B cell (primary cell): ENCODE results near the gene ASPRV1. TPM values are rescaled to one million over a fixed set of nuclear protein-coding genes. Genes with fewer than 3 reads are reported as not detected.

Experiments used
- ATAC-seq: fragments of 200-7000 bp; cut with Tn5 transposase; one replicate; pipeline ENCODE4 v1.10.0; 2021; ENCODE audit warnings: low read depth, mild to moderate bottlenecking, moderate number of reproducible peaks, moderate library complexity
- CTCF ChIA-PET: fragments of 350-600 bp; sonication (Branson Sonifier 250); formaldehyde crosslinking; loops from one replicate; lab custom pipeline; 2021; ENCODE audit warnings: antibody characterized with exemption, inconsistent platforms; lab: Charles Lee
- POLR2A ChIA-PET: fragments of 350-600 bp; sonication (Branson Sonifier 250); formaldehyde crosslinking; loops from one replicate; lab custom pipeline; 2021; ENCODE audit warnings: antibody characterized with exemption; lab: Charles Lee
- DNase-seq: peaks from one replicate; pipeline ENCODE4 v3.0.0; 2013
- H2AFZ ChIP-seq: 2 replicates; pipeline ENCODE4 v1.6.1; 2012; ENCODE audit warnings: mild to moderate bottlenecking, low read depth, low read length; ENCODE audit not compliant: insufficient read depth, poor library complexity, severe bottlenecking
- H3K27ac ChIP-seq, 2 donors: 1 replicate in 1 of 2; 2 replicates in 1 of 2; pipeline ENCODE4 v1.5.1; 2012 to 2013; ENCODE audit warnings: low read length in 2 of 2, mild to moderate bottlenecking in 2 of 2, moderate library complexity in 1 of 2
- H3K27me3 ChIP-seq, 4 experiments: fragments of 200-600 bp in 1 of 4; sonication (generic) in 1 of 4; replicated peaks in 1 of 4; 1 replicate in 2 of 4; 2 replicates in 2 of 4; pipeline versions ENCODE4 v1.6.1 to v1.7.0; 2013 to 2016; ENCODE audit warnings: low read length in 3 of 4, mild to moderate bottlenecking in 2 of 4, mixed read lengths in 1 of 4, moderate library complexity in 1 of 4; ENCODE audit not compliant: insufficient read depth in 4 of 4, control insufficient read depth in 3 of 4; ENCODE audit errors: control extremely low read depth in 1 of 4
- H3K36me3 ChIP-seq, 2 experiments: replicated peaks in 1 of 2; 1 replicate in 1 of 2; 2 replicates in 1 of 2; pipeline versions ENCODE4 v1.6.1 to v1.7.1; 2013; ENCODE audit warnings: low read length in 1 of 2; ENCODE audit not compliant: insufficient read depth in 2 of 2, control insufficient read depth in 1 of 2; ENCODE audit errors: control extremely low read depth in 1 of 2, extremely low read depth in 1 of 2
- H3K4me1 ChIP-seq, 2 donors: fragments of 200-600 bp in 1 of 2; sonication (generic) in 1 of 2; 1 replicate in 1 of 2; 2 replicates in 1 of 2; pipeline versions ENCODE4 v1.5.1 to v1.6.1; 2013 to 2017; ENCODE audit warnings: low read length in 2 of 2; ENCODE audit not compliant: control insufficient read depth in 2 of 2, insufficient read depth in 2 of 2
- H3K4me2 ChIP-seq: replicated peaks from 2 replicates; pipeline ENCODE3; 2012; ENCODE audit warnings: mild to moderate bottlenecking, low read depth, low read length; ENCODE audit not compliant: poor library complexity, severe bottlenecking
- H3K4me3 ChIP-seq, 5 experiments: fragments of 200-600 bp in 1 of 5; sonication (generic) in 1 of 5; 1 replicate in 3 of 5; 2 replicates in 2 of 5; pipeline versions ENCODE4 v1.5.1 to v1.7.0; 2011 to 2016; ENCODE audit warnings: low read length in 4 of 5, mild to moderate bottlenecking in 4 of 5, low read depth in 2 of 5, control low read depth in 1 of 5, moderate library complexity in 1 of 5; ENCODE audit not compliant: insufficient read depth in 1 of 5; ENCODE audit errors: control extremely low read depth in 1 of 5, extremely low read depth in 1 of 5
- H3K79me2 ChIP-seq: fragments of 200-600 bp; sonication (generic); one replicate; pipeline ENCODE4 v1.6.0; 2016; ENCODE audit warnings: low read length; ENCODE audit not compliant: control insufficient read depth, insufficient read depth
- H3K9ac ChIP-seq: fragments of 200-600 bp; sonication (generic); 2 replicates; pipeline ENCODE4 v1.6.1; 2017; ENCODE audit warnings: mild to moderate bottlenecking, low read length, moderate library complexity
- H3K9me3 ChIP-seq, 3 donors: one replicate each; pipeline versions ENCODE4 v1.6.1 to v1.7.1; 2013; ENCODE audit warnings: low read length in 2 of 3; ENCODE audit not compliant: control insufficient read depth in 2 of 3, insufficient read depth in 1 of 3; ENCODE audit errors: control extremely low read depth in 1 of 3
- H4K20me1 ChIP-seq: 2 replicates; pipeline ENCODE4 v1.6.0; 2012; ENCODE audit warnings: mild to moderate bottlenecking, low read length; ENCODE audit not compliant: insufficient read depth, control insufficient read depth, poor library complexity, severe bottlenecking
- H3K27ac Mint-ChIP-seq: one replicate; pipeline ENCODE4 v1.8.0; 2021; ENCODE audit warnings: mixed read lengths
- H3K27me3 Mint-ChIP-seq: one replicate; pipeline ENCODE4 v1.8.0; 2021; ENCODE audit warnings: mixed read lengths
- H3K4me1 Mint-ChIP-seq: one replicate; pipeline ENCODE4 v1.8.0; 2021; ENCODE audit warnings: mixed read lengths
- H3K4me3 Mint-ChIP-seq: one replicate; pipeline ENCODE4 v1.8.0; 2021; ENCODE audit warnings: mixed read lengths
- H3K9me3 Mint-ChIP-seq: one replicate; pipeline ENCODE4 v1.8.0; 2022; ENCODE audit warnings: mixed read lengths; ENCODE audit not compliant: insufficient read depth
- CTCF ChIP-seq: fragments of 200-600 bp; IDR thresholded peaks from one replicate; pipeline ENCODE4 v1.8.0; 2022; ENCODE audit warnings: antibody characterized with exemption, mild to moderate bottlenecking
- EZH2 ChIP-seq: IDR thresholded peaks from 2 replicates; pipeline ENCODE4 v1.6.1; 2012; ENCODE audit warnings: borderline replicate concordance, low read depth, mild to moderate bottlenecking, moderate library complexity, low read length; ENCODE audit not compliant: insufficient read depth, poor library complexity, severe bottlenecking
- WGBS: methylation state at CpG from one replicate; pipeline ENCODE4 v1.1.5; 2013; ENCODE audit warnings: missing lambda C conversion rate; ENCODE audit not compliant: insufficient coverage; 5-methylcytosine and 5-hydroxymethylcytosine counted together
- intact Hi-C: fragments of 100-400 bp; cut with micrococcal nuclease; formaldehyde crosslinking; loops from one replicate; pipeline ENCODE4 v1.10.0; 2022
- polyA plus RNA-seq: library from polyadenylated mRNA; depleted of rRNA; stranded (reverse); fragments of >200 nt; gene quantifications from 2 replicates; pipeline ENCODE4 v1.2.3, GENCODE V29; 2012
- total RNA-seq, 2 donors: library from RNA; stranded (reverse); fragments of 120-200 nt in 1 of 2; gene quantifications; 1 replicate in 1 of 2; 2 replicates in 1 of 2; pipeline versions ENCODE4 v1.2.3 to v1.2.4, GENCODE V29; 2013 to 2022

Gene ASPRV1
- total and polyA plus RNA-seq, 2 donors (not counting 1 experiment from before 2014, with no cell fraction given), result 1.1 TPM

DNA sequence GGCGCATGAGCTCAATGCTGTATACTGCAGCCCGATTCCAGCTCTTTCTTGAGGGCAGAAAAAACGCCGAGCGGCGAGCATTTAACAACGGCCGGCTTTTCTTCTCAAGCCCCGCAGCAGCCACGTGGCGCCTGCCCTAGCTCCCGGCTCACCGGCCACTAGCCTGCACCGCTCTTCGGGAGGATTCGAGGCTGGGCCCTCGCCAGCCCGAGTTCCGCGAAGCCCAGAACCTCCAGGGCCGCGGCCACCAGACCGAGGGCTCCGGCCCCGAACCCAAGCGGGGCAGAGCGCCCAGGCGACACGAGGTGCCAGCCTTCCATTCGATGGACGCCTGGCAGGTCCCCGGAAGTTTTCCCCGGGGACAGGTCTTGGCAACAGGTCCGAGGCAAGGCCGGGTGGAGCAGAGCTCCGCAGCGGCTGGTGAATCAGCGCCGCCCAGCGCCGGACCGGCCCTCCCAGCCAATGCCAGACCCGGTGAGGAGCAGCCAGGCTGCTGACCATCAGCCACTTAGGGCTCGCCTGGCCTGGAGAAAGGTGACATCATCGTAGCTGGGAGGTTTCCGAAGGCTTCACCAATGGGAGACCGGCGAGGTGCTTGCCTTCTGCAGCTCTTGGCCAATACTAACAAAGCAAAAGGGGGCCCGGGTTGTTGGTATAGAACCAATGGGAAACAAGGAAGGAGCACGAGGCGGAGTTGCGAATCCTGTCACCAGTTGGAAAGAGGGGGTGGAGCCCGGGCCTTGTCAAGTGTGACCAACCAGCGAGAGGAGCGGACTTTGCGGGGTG lies 47.1 kb downstream of the ASPRV1 start:
- Histone ChIP-seq H3K4me1 (peaks cover 18% of the 10 kb centered on the region in 2 donors), H3K4me2 (peak overlapping the region; percentile 87)

More for the DNA sequence above, 47.1 kb downstream of the ASPRV1 start:
- Mint-ChIP-seq H3K4me3 (peak overlapping the region; percentile 82), H3K27me3 (no peaks in the 10 kb centered on the region), H3K9me3 (no peaks in the 10 kb centered on the region), H3K27ac (peak overlapping the region; percentile 79), H3K4me1 (peaks cover 29% of the 10 kb centered on the region)
- H2AFZ ChIP-seq, result peak overlapping the region; percentile 87
- peak overlapping the region; percentile 93 to 97 for H3K27ac ChIP-seq
- CTCF ChIA-PET, result interaction anchor here (0.7 to 6.8 kb wide), 30 partner anchors 11 to 388 kb away, joined by 3 to 131 read pairs (median 4); partner anchors contain the start of genes C2orf42, FAM136A, PCBP1 and PCYOX1
- no peaks in the 10 kb centered on the region for H3K27me3 ChIP-seq
- peaks cover 1 to 21% of the 10 kb centered on the region in 2 experiments for H3K36me3 ChIP-seq
- DNase-seq (peak; percentile 100), ATAC-seq (peak; percentile 89)
- intact Hi-C loops, result loop anchor here (1.0 to 2.0 kb wide), 9 partner anchors 12 to 528 kb away; partner anchors contain the start of genes C2orf42, GFPT1, SNRPG and TIA1
- no peaks in the 10 kb centered on the region for H3K9me3 ChIP-seq
- TF ChIP-seq CTCF (no peak), EZH2 (no peak)
- WGBS, result under 1% methylated on average over 56 of the region's 56 CpGs
- no peaks in the 10 kb centered on the region for H4K20me1 ChIP-seq
- H3K4me3 ChIP-seq, result peak overlapping the region; percentile 63 to 94 (median 80)
- H3K79me2 ChIP-seq, result peaks cover 14% of the 10 kb centered on the region
- peak overlapping the region; percentile 81 for H3K9ac ChIP-seq
- POLR2A ChIA-PET, result interaction anchor here (0.7 to 3.1 kb wide), 22 partner anchors 12 to 388 kb away, joined by 3 to 60 read pairs (median 6); partner anchors contain the start of genes C2orf42, FAM136A, PCBP1 and PCYOX1
